HG03439 (cell line): ENCODE measurements around the gene CCDC134.

ENCODE experiments used
- ATAC-seq: cut with Tn5 transposase; IDR thresholded peaks from one replicate; pipeline ENCODE4 v1.9.1; 2021; ENCODE audit warnings: mild to moderate bottlenecking, moderate library complexity; ENCODE audit not compliant: unreplicated experiment

CCDC134 gene

DNA sequence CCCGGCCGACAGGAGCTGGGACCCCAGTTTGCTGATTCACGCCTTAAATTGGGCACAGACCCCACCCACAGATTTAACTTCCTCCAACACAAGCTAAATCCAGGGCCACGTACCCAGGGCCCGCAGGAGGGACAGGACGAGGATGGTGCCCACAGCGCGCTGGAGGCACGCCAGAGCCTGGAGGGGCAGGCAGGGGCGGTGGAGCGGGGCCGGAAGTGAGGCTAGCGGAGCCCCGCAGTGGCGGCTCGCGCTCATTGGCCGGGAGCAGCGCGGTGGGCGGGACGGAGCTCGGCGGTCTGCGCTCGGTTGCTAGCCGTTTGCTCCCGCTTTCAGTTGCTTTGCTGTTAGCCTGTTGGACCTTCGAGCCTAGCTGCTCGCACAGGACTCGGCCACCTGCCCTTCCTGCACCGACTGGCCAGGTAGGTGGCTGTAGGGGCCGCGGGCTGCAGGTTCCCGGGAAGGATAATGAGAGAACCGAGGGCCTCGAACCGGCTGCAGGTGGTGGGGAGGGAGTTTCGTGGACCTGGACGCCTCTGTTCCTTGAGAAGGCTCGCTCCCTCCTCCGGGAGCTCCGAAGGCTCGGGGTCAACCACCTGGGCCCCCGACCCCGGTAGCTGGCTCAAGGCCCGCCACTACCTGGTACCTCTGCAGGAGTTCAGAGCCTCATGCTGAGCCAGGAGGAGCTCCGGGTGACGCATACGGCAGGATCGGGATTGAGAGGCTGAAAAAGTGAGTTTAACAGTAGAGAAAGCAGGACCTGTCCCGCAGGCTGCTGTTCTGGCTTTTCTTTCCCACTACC is at the start of gene CCDC134:
Gene CCDC134 (plus strand): TSS at position 332 of the 799 bp plus-strand sequence. CDS start 8,212 bp downstream, outside the sequence.
- peak; percentile 83 for ATAC-seq

GRCh38 chr22:41752011-41752970 is 48.2 kb upstream of the CCDC134 start:
- peak; percentile 51 for ATAC-seq

- no peak for ATAC-seq
Observed at GRCh38 chr22:41753984-41754383, 46.5 kb upstream of the CCDC134 start.

- no peak for ATAC-seq
Observed at GRCh38 chr22:41757502-41757901, 43.0 kb upstream of the CCDC134 start.

GRCh38 chr22:41758231-41758630 is 42.2 kb upstream of the CCDC134 start:
- no peak for ATAC-seq

DNA sequence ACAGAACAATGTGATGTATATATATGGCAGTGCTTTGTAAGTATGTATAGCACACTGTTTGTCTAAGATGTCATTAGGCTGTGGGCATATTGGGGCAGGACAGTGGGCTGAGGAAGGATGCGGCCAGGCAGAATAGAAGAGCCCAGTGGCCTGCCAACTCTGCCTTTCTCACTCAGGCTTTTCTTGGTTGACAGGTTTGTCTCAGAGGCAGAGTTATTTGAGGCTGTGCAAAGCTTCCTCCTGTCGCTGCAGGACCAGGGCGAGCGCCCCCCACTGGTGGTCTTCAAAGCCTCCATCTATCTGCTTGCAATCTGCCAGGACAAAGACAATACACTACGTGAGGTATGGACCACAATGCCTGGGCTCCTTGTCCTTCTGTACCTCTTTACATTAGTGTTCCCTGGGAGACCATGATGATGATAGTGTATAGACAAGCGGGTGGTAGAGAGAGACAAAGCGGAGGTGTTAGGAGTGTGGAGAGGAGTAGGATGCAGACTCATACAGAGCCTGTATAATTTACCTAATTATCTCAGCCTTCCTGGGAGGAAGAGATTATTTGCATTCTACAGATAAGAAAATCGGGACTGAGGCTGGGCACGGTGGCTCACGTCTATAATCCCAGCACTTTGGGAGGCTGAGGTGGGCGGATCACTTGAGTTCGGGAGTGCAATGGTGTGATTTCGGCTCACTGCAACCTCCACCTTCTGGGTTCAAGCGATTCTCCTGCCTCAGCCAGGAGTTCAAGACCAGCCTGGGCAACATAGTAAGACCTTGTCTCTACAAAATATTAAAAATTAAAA is 37.3 kb upstream of the CCDC134 start:
- ATAC-seq = no peak

DNA sequence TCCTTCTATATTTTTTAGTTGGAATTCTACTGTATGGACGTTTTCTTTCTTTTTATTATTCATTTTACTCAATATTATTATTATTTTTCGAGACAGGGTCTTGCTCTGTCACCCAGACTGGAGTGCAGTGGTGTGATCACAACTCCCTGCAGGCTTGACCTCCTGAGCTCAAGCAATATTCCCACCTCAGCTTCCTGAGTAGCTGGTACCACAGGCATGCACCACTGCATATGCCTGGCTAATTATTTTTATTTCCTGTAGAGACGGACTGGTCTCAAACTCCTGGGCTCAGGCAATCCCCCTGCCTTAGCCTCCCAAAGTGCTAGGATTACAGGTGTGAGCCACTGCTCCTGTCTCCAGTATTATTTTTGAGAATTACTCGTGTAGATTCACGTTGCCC is 34.0 kb upstream of the CCDC134 start:
- ATAC-seq = no peak

DNA sequence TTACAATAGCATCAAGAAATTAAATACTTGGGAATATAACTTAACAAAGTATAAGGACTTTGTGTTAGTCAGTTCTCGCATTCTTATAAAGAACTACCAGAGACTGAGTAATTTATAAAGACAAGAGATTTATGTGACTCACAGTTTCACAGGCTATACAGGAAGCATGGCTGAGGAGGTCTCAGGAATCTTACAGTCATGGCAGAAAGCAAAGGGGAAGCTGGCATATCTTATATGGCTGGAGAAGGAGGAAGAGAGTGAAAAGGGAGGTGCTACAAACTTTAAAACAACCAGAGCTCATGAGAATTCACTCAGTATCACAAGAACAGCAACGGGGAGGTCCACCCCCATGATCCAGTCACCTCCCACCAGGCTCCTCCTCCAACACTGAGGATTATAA is 32.0 kb upstream of the CCDC134 start:
- no peak for ATAC-seq

GRCh38 chr22:41770715-41771468 is 29.6 kb upstream of the CCDC134 start:
- ATAC-seq = no peak

GRCh38 chr22:41772198-41772597 is 28.3 kb upstream of the CCDC134 start:
- ATAC-seq = no peak

DNA sequence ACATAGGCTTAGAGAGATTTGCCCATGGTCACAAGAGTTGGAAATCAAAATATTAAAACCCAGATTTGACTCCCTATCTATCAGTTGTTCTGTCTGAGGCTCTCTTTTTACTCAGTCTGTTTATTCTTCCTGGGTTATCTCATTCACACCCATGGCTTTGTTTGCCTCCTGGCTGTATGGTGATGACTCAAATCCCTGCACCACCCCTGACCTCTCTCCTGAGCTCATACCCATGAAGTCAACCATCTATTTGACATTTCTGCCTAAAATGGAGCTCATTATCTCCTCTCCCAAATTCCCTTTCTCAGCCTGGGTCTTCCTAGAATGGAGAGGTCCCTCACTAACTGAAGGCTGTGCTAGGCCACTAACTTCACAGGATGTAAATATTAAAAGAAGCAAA is 27.8 kb upstream of the CCDC134 start:
- no peak for ATAC-seq

DNA sequence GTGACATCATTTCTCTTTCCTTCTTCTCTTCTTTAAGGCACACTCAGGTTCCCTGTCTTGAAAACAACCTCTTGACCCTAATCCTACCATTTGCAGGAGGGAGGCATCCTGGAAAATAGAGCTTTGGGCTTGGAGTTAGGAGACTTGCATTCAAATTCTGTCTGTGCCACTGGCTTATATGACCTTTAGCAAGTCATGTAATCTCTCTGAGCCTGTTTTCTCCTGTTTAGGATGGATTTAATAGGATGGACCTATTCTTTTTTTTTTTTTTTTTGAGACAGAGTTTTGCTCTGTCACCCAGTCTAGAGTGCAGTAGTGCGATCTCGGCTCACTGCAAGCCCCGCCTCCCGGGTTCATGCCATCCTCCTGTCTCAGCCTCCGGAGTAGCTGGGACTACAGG is 25.1 kb upstream of the CCDC134 start:
- ATAC-seq = no peak

- no peak for ATAC-seq
Observed at GRCh38 chr22:41775976-41776375, 24.5 kb upstream of the CCDC134 start.

DNA sequence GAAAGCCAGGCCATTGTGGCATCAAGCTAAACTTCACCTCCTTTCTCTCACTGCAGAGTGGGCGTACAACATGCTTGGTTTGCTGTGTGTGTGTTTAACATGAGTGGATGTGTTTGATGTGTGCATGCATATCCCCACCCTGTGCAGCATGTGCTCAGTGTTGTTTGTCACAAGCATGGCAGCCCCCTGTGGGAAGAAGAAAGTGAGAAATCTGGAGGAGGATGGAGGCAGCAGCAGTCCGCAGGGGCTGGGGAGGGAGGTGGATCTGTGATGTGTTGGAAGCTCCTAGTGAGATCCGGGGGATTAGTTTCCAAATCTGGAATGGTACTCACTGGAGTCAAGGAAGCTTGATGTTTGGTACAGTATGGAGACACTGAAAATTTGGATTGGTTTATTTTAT is 24.1 kb upstream of the CCDC134 start:
- ATAC-seq = no peak

DNA sequence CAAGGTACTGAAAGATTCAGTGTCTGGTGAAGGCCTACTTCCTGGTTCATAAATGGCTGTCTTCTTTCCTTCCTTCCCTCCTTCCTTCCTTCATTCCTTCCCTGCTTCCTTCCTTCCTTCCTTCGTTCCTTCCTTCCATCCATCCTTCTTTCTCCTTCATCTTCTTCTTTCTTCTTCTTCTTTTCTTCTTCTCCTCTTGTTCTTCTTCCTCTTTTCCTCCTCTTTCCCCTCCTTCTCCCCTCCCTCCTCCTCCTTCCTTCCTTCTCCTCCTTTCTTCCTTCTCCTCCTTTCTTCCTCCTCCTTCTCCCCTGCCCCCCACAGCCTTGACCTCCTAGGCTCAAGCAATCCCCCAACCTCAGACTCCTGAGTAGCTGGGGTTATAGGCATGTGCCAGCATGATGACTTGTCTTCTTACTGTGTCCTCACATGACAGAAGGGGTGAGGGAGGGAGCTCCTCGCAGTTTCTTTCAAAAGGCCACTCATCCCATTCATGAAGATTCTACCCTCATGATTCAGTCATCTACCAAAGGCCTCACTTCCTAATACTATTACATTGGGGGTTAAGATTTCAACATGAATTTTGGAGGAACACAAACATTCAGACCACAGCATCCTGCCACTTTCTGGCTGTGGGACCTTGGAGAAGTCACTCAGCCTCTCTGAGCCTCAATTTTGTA is 22.6 kb upstream of the CCDC134 start:
- ATAC-seq = no peak

DNA sequence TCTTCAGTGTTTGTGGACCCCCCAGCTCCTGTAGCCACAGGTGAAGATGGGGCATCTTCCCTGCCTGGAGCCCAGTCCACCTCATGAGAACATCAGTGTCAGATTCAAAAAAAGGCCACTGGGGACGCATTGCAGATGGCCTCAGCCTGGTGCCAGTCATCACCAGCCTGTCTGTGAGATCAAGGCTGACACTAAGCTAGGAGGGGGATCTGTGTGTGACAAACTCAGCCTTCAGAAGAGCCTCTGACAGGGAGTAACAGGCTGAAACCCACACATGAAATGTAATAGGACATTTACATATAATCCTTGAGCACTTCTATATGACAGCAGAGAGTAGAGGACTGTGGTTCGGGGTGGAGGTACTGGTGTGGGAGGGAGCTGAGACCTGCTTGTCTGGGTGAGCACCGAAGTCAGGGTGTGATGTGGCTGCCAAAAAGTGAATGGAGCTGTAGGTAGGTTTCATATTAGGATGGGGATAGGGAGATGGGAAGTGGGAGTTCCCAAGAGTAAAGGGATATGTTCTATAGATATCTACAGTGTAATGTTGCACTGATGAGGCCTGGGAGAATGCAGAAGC is 20.5 kb upstream of the CCDC134 start:
- no peak for ATAC-seq

DNA sequence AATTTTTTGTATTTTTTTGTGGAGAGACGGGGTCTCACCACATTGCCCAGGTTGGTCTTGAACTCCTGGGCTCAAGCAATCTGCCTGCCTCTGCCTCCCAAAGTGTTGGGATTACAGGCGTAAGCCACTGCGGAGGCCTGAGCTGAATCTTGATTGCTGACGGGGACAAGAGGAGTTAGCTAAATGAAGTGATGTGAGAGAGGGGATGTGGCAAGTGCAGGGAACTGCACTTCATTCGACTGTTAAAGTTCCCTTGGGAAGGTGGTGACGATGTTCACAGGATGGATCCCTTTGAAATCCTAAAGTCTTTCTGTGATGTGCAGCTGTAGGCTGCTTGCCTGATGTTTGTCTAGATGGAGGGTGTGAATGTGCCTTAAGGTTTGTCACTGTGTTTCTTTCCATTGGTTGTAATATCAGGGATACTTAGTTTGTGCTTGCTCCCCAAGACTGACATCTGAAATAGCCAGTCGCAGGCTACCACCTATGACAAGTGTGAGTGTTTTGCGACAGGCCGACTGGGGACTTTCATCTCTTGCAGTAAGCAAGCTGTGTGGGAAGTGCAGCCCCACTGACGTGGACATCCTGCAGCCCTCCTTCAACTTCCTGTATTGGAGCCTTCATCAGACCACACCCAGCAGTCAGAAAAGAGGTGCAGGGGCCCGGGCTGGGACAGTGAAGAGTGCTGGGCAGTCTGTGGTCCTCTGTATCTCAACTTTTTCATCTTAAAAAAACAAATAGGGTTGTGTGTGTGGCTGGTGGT is 19.6 kb upstream of the CCDC134 start:
- ATAC-seq = peak; percentile 78

- no peak for ATAC-seq
Observed at GRCh38 chr22:41781507-41781906, 19.0 kb upstream of the CCDC134 start.

DNA sequence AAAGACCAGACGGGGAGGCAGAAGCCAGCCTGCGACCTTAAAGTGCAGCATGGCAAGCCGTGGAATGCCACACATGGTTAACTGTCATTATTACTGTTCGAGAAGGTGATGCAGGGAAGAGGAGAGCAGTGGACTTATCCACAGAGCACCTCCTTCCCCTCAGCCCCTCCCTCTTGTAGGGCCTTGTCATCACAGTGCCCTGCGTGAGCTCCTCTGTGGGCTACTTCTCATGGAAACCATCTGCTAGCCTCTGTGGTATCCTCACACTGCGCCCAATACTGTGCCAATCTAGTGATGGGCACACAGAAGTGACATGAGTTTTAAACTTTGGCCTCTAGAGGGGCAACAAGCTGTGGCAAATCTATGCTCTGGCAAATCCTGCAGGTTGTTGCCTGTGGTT is 18.2 kb upstream of the CCDC134 start:
- no peak for ATAC-seq
